Loucy (cell line): Measurements from ENCODE around the gene CCDC102A.
A peak's percentile ranks its signal among the peaks of the same experiment; 100 is the strongest.

Experiments
- H2AFZ ChIP-seq: fragments of 200-600 bp; sonication (generic); 2 replicates; pipeline ENCODE4 v1.6.0; 2016; ENCODE audit warnings: antibody characterized with exemption, mild to moderate bottlenecking, low read length, moderate library complexity
- H3F3A ChIP-seq: fragments of 200-600 bp; 2 replicates; pipeline ENCODE4 v1.6.0; 2016; ENCODE audit warnings: antibody characterized with exemption, low read depth, mild to moderate bottlenecking
- H3K27me3 ChIP-seq: fragments of 200-600 bp; sonication (generic); 2 replicates; pipeline ENCODE4 v1.6.1; 2014; ENCODE audit warnings: low read length, mild to moderate bottlenecking; ENCODE audit not compliant: insufficient read depth, poor library complexity, severe bottlenecking
- H3K36me3 ChIP-seq: fragments of 200-600 bp; sonication (generic); 2 replicates; pipeline ENCODE4 v1.6.1; 2016; ENCODE audit warnings: low read length; ENCODE audit not compliant: insufficient read depth
- H3K4me1 ChIP-seq: fragments of 200-600 bp; sonication (generic); 2 replicates; pipeline ENCODE4 v1.5.1; 2014; ENCODE audit warnings: low read length, mild to moderate bottlenecking; ENCODE audit not compliant: insufficient read depth, poor library complexity, severe bottlenecking
- H3K4me2 ChIP-seq: fragments of 200-600 bp; sonication (generic); 2 replicates; pipeline ENCODE4 v1.6.0; 2014; ENCODE audit warnings: antibody characterized with exemption, low read length, low read depth, mild to moderate bottlenecking; ENCODE audit not compliant: poor library complexity, severe bottlenecking
- H3K4me3 ChIP-seq: fragments of 200-600 bp; sonication (generic); 2 replicates; pipeline ENCODE4 v1.5.1; 2014; ENCODE audit warnings: low read length, mild to moderate bottlenecking, mixed read lengths; ENCODE audit not compliant: poor library complexity, severe bottlenecking
- H3K79me2 ChIP-seq: fragments of 200-600 bp; sonication (generic); 2 replicates; pipeline ENCODE4 v1.6.1; 2014; ENCODE audit warnings: low read length; ENCODE audit not compliant: insufficient read depth
- H3K9ac ChIP-seq: fragments of 200-600 bp; sonication (generic); 2 replicates; pipeline ENCODE4 v1.6.0; 2014; ENCODE audit warnings: mild to moderate bottlenecking, low read depth, low read length, moderate library complexity; ENCODE audit not compliant: poor library complexity, severe bottlenecking
- H3K9me2 ChIP-seq: fragments of 200-600 bp; sonication (generic); replicated peaks from 2 replicates; pipeline ENCODE4 v1.6.1; 2016; ENCODE audit warnings: low read depth, low read length, mixed read lengths
- H3K9me3 ChIP-seq: fragments of 200-600 bp; sonication (generic); 2 replicates; pipeline ENCODE4 v1.6.1; 2014; ENCODE audit warnings: mild to moderate bottlenecking, antibody characterized with exemption, low read length, low read depth; ENCODE audit not compliant: insufficient read depth
- H4K20me1 ChIP-seq: fragments of 200-600 bp; sonication (generic); 2 replicates; pipeline ENCODE4 v1.6.0; 2014; ENCODE audit warnings: antibody characterized with exemption, low read length, mild to moderate bottlenecking; ENCODE audit not compliant: insufficient read depth, poor library complexity, severe bottlenecking
- CTCF ChIP-seq: fragments of 200-600 bp; sonication (generic); conservative IDR thresholded peaks from 2 replicates; pipeline ENCODE4 v1.5.1; 2014; ENCODE audit warnings: mild to moderate bottlenecking, antibody characterized with exemption, low read length
- EZH2phosphoT487 ChIP-seq: fragments of 200-600 bp; IDR thresholded peaks from 2 replicates; pipeline ENCODE4 v1.6.1; 2018; ENCODE audit warnings: antibody characterized with exemption, mild to moderate bottlenecking, moderate library complexity, borderline replicate concordance

The CCDC102A gene

GRCh38 chr16:57479976-57480753, 56.2 kb downstream of the CCDC102A start:
- Histone ChIP-seq H3K9ac (no peak overlapping the region), H3K4me1 (peaks cover 45% of the 10 kb centered on the region), H3K4me2 (no peak overlapping the region), H3K36me3 (no peaks in the 10 kb centered on the region), H4K20me1 (no peaks in the 10 kb centered on the region), H3F3A (no peaks in the 10 kb centered on the region), H3K4me3 (no peak overlapping the region), H3K9me3 (no peaks in the 10 kb centered on the region), H3K27me3 (no peaks in the 10 kb centered on the region), H2AFZ (no peak overlapping the region), H3K9me2 (no peaks in the 10 kb centered on the region), H3K79me2 (no peaks in the 10 kb centered on the region)
- TF ChIP-seq CTCF (no peak), EZH2phosphoT487 (no peak)

DNA sequence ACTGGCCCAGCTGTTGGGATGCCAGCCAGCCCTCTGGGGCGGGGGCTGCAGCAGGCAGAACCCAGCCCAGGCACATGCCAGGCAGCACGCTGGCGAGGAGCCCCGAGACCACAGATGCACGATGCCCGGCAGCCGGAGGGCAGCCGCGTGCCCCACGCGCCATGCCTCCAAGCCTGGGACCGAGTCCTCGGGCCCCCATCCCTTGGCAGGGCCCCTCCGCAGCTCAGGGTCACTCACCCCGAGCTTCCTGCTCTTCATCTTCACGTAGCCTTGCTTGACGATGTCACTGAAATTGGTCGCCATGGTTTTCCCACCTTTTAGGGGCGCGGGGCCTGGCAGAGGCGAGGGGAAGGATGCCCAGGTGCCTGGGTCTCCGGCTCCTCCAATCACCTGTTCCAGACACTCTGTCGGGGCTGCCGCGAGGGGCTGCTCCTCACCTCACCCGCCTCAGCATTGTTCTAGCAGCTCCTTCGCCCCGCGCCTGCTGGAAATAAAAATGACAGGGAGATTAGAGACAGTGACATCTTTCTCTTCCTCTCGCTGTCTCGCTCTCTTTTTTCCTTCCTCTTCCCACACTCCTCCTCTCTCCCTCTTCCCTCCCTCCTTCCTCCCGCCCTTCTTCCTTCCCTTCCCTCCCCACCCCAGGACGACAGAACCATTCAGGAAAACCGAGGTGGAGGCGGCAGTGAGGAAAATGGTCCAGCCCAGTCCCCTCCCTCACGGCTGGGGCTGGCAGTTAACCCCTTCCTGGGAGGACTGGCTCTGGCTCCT, 57.0 kb downstream of the CCDC102A start:
- H3K9me3 ChIP-seq = no peaks in the 10 kb centered on the region
- no peak overlapping the region for H3K4me3 ChIP-seq
- H3K9ac ChIP-seq = no peak overlapping the region
- no peak overlapping the region for H2AFZ ChIP-seq
- peaks cover 45% of the 10 kb centered on the region for H3K4me1 ChIP-seq
- no peaks in the 10 kb centered on the region for H3F3A ChIP-seq
- TF ChIP-seq CTCF = no peak
- no peak for TF ChIP-seq EZH2phosphoT487
- H3K36me3 ChIP-seq = peaks cover 3% of the 10 kb centered on the region; the same call in 1 of the 2 replicates
- H3K4me2 ChIP-seq = no peak overlapping the region
- no peaks in the 10 kb centered on the region for H3K27me3 ChIP-seq
- no peaks in the 10 kb centered on the region for H3K79me2 ChIP-seq
- no peaks in the 10 kb centered on the region for H3K9me2 ChIP-seq
- no peaks in the 10 kb centered on the region for H4K20me1 ChIP-seq

DNA sequence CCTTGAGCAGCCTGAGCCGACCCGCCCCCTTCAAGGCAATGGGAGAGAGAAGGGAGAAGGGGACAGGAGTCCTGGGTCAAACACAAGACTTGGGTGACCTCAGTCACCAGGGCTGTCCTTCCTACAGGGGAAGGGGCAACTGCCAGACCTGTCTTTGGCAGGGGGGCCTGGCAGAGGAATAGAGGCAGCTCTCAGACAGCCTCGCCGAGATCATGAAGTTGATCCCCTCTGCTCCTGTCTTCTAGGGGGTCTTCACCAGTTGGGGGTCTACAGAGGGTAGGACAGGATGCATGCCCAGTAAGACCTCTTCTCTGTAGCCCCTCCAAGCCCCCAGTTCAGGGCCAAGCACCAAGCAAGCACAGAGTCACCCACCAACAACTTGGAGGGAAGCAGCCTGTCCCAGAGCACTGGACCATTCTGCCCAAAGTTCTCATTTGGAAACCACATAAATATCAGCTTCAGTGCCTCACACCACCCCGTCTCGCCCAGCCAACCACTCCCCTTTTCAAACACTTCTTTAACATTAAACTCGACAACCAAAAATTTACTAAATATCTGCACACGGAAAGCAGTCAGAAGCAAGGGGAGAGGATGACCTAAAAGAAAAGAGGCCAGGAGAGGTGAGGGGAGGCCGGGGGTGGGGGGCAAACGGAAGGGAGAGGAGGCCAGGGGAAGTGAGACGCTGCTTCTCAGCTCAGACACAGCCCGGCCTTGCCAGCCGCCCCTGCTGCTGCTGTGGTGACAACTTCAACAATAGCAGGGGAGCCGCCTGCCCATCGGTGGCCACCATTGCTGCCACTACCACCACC, 57.8 kb downstream of the CCDC102A start:
- Histone ChIP-seq H3K79me2 (no peaks in the 10 kb centered on the region), H3K4me2 (no peak overlapping the region)

More for the DNA sequence above, 57.8 kb downstream of the CCDC102A start:
- Histone ChIP-seq H2AFZ (no peak overlapping the region), H3K9ac (peak overlapping the region; percentile 47), H3K4me1 (peaks cover 45% of the 10 kb centered on the region), H3K9me2 (no peaks in the 10 kb centered on the region), H4K20me1 (no peaks in the 10 kb centered on the region), H3K9me3 (no peaks in the 10 kb centered on the region), H3K27me3 (no peaks in the 10 kb centered on the region), H3K4me3 (no peak overlapping the region), H3K36me3 (peaks cover 11% of the 10 kb centered on the region; the same call in 1 of the 2 replicates), H3F3A (no peaks in the 10 kb centered on the region)
- TF ChIP-seq EZH2phosphoT487 (no peak), CTCF (no peak)
